Measurements from ENCODE around the gene CD300LG. TPM values are rescaled to one million over a fixed set of nuclear protein-coding genes. Genes with fewer than 3 reads are reported as not detected.

CD300LG gene
- total RNA-seq, 2 experiments from 2014 or later, result not detected

DNA sequence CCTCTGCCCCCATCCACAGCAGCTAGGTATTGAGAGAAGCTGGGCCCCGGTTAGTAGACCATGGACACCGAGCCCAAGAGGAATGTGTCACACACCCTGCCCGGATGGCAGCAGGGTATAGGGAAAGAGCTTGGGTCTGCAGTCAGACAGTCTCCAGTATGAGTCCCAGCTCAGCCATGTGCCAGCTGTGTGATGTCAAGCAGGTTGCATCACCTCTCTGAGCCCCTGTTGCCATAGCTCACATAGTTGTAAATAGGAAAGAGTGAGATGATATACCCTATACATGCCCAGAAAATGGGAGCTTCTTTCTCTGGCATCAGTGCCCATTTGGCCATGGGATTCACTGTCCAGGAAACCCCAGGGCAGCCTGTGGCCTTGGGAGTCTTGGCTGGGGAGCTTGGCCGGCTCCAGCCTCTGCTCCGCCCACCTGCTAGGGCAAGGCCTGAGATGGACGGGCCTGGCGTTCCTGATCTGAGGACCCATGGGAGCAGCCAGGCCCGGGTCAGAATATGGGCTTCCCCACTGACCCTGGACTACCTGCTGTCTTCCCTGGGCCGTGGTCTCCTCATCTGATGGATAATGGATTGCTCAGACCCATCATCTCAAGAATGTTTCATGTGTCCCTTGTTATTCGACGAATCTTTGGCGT lies 13.2 kb downstream of the CD300LG start:
- CTCF ChIA-PET (ENCODE audit: unreplicated experiment), result no interaction called here
- intact Hi-C loops (cut with micrococcal nuclease; ENCODE audit: unreplicated experiment), result no loop called here

DNA sequence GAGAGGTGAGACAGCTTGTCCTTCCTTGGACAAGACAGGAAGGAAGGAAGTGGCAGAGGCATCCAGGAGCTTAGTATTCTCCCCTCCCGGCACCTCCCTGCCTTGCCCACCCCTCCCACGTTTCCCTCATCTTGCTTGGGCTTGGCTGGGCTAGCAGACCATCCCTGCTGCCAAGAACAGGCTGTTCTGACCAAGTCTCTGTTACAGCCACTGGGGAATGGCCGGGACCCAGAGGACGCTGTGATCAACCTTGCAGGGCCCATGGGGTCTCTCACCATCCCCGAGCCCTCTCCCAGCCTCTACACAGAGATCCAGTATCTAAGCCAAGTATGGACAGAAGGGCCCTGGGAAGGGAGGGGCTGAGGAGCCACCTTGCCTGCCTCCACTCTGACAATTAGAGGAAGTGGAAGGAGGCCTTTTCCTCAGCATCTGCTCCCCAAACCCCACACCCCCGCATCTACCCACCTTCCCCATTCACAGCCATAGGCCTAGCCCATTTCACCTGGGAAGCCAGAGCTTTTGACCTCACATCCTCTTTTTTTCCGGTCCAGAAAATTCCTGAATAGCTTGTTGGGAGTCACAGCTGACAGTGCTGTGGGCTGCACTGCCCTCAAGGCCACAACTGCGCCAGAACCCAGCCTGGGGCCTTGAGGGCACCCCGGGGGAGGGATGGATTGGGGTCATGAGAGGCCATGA lies 14.1 kb downstream of the CD300LG start:
- no peaks in the 10 kb centered on the region for H3K79me2 ChIP-seq (ENCODE audit: insufficient read depth, low read depth, low read length)
- H3K27ac ChIP-seq (ENCODE audit: low read depth, low read length, poor library complexity, severe bottlenecking), result no peak overlapping the region
- no peaks in the 10 kb centered on the region for H4K20me1 ChIP-seq (ENCODE audit: insufficient read depth, low read length)
- no peak overlapping the region for H3K4me3 ChIP-seq (ENCODE audit: low read depth, low read length, poor library complexity, severe bottlenecking)
- no peaks in the 10 kb centered on the region for H3K9me2 ChIP-seq (ENCODE audit: insufficient read depth, low read length)
- TF ChIP-seq, protein P1, sequence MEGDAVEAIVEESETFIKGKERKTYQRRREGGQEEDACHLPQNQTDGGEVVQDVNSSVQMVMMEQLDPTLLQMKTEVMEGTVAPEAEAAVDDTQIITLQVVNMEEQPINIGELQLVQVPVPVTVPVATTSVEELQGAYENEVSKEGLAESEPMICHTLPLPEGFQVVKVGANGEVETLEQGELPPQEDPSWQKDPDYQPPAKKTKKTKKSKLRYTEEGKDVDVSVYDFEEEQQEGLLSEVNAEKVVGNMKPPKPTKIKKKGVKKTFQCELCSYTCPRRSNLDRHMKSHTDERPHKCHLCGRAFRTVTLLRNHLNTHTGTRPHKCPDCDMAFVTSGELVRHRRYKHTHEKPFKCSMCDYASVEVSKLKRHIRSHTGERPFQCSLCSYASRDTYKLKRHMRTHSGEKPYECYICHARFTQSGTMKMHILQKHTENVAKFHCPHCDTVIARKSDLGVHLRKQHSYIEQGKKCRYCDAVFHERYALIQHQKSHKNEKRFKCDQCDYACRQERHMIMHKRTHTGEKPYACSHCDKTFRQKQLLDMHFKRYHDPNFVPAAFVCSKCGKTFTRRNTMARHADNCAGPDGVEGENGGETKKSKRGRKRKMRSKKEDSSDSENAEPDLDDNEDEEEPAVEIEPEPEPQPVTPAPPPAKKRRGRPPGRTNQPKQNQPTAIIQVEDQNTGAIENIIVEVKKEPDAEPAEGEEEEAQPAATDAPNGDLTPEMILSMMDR (conservative IDR thresholded peaks at IDR 0.05; ENCODE audit: low read length), result no peak
- no peak for TF ChIP-seq EZH2phosphoT487 (IDR thresholded peaks at IDR 0.05; ENCODE audit: borderline replicate concordance, low read depth, low read length)
- H3K9me3 ChIP-seq (ENCODE audit: low read length), result no peaks in the 10 kb centered on the region
- DNase-seq (ENCODE audit: low spot score), result no peak
- intact Hi-C loops (cut with micrococcal nuclease; ENCODE audit: unreplicated experiment), result no loop called here
- no peak overlapping the region for H3K4me2 ChIP-seq (ENCODE audit: low read length)
- BruUV-seq (replicated peaks), result no TSS peak
- POLR2A ChIA-PET, result no interaction called here
- no peaks in the 10 kb centered on the region for H3K4me1 ChIP-seq (ENCODE audit: insufficient read depth, low read length, poor library complexity, severe bottlenecking)
- no peak overlapping the region for H2AFZ ChIP-seq (ENCODE audit: low read length)
- CTCF ChIA-PET (ENCODE audit: unreplicated experiment), result no interaction called here
- H3K36me3 ChIP-seq (ENCODE audit: insufficient read depth, low read length), result no peaks in the 10 kb centered on the region

More for the DNA sequence above, 13.2 kb downstream of the CD300LG start:
- H3K9me3 ChIP-seq (ENCODE audit: low read length), result no peaks in the 10 kb centered on the region
- no peak for DNase-seq (ENCODE audit: low spot score)
- no TSS peak for BruUV-seq (replicated peaks)
- H3K4me2 ChIP-seq (ENCODE audit: low read length), result no peak overlapping the region
- no peaks in the 10 kb centered on the region for H4K20me1 ChIP-seq (ENCODE audit: insufficient read depth, low read length)
- H3K4me3 ChIP-seq (ENCODE audit: low read depth, low read length, poor library complexity, severe bottlenecking), result no peak overlapping the region
- no peak overlapping the region for H2AFZ ChIP-seq (ENCODE audit: low read length)
- no peaks in the 10 kb centered on the region for H3K36me3 ChIP-seq (ENCODE audit: insufficient read depth, low read length)
- no peak overlapping the region for H3K27ac ChIP-seq (ENCODE audit: low read depth, low read length, poor library complexity, severe bottlenecking)
- no peaks in the 10 kb centered on the region for H3K4me1 ChIP-seq (ENCODE audit: insufficient read depth, low read length, poor library complexity, severe bottlenecking)
- H3K79me2 ChIP-seq (ENCODE audit: insufficient read depth, low read depth, low read length), result no peaks in the 10 kb centered on the region
- H3K9me2 ChIP-seq (ENCODE audit: insufficient read depth, low read length), result no peaks in the 10 kb centered on the region
- no peak for TF ChIP-seq EZH2phosphoT487 (IDR thresholded peaks at IDR 0.05; ENCODE audit: borderline replicate concordance, low read depth, low read length)
- TF ChIP-seq, protein P1 (conservative IDR thresholded peaks at IDR 0.05; ENCODE audit: low read length), result no peak
- POLR2A ChIA-PET, result interaction anchor here (0.6 kb wide), 1 partner anchor 1108 kb away, joined by 3 read pairs; the partner anchor contains the start of gene C1QL1

DNA sequence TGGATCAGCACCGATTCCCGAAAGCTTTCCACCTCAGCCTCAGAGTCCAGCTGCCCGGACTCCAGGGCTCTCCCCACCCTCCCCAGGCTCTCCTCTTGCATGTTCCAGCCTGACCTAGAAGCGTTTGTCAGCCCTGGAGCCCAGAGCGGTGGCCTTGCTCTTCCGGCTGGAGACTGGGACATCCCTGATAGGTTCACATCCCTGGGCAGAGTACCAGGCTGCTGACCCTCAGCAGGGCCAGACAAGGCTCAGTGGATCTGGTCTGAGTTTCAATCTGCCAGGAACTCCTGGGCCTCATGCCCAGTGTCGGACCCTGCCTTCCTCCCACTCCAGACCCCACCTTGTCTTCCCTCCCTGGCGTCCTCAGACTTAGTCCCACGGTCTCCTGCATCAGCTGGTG lies 15.0 kb downstream of the CD300LG start:
- BruUV-seq (replicated peaks), result no TSS peak
- ChIA-PET POLR2A (no interaction called here), CTCF (ENCODE audit: unreplicated experiment) (no interaction called here)
- Histone ChIP-seq H3K4me3 (ENCODE audit: low read depth, low read length, poor library complexity, severe bottlenecking) (no peak overlapping the region), H3K4me2 (ENCODE audit: low read length) (no peak overlapping the region), H3K4me1 (ENCODE audit: insufficient read depth, low read length, poor library complexity, severe bottlenecking) (no peaks in the 10 kb centered on the region), H3K79me2 (ENCODE audit: insufficient read depth, low read depth, low read length) (no peaks in the 10 kb centered on the region), H2AFZ (ENCODE audit: low read length) (no peak overlapping the region), H3K9me3 (ENCODE audit: low read length) (no peaks in the 10 kb centered on the region), H3K27ac (ENCODE audit: low read depth, low read length, poor library complexity, severe bottlenecking) (no peak overlapping the region), H3K9me2 (ENCODE audit: insufficient read depth, low read length) (no peaks in the 10 kb centered on the region), H4K20me1 (ENCODE audit: insufficient read depth, low read length) (no peaks in the 10 kb centered on the region), H3K36me3 (ENCODE audit: insufficient read depth, low read length) (no peaks in the 10 kb centered on the region)
- no peak for DNase-seq (ENCODE audit: low spot score)
- intact Hi-C loops (cut with micrococcal nuclease; ENCODE audit: unreplicated experiment), result no loop called here
- TF ChIP-seq, protein P1 (conservative IDR thresholded peaks at IDR 0.05; ENCODE audit: low read length), result no peak
- no peak for TF ChIP-seq EZH2phosphoT487 (IDR thresholded peaks at IDR 0.05; ENCODE audit: borderline replicate concordance, low read depth, low read length)

All from OCI-LY7 (cell line).